ENCODE data around the gene CGAS. TPM values are rescaled to one million over a fixed set of nuclear protein-coding genes. Genes with fewer than 3 reads are reported as not detected.
A peak's percentile ranks its signal among the peaks of the same experiment; 100 is the strongest.

The CGAS gene
- total and polyA plus RNA-seq, 2 donors (not counting 1 experiment from before 2014, with no cell fraction given) = 1.6 to 5.0 TPM

- Histone ChIP-seq H3K27ac (ENCODE audit: insufficient read depth, low read length) (no peak overlapping the region), H2AFZ (ENCODE audit: low read length) (no peak overlapping the region), H3K4me2 (ENCODE audit: extremely low read depth, insufficient read depth, low read length) (no peak overlapping the region), H4K20me1 (ENCODE audit: control insufficient read depth, extremely low read depth, insufficient read depth, low read length) (no peaks in the 10 kb centered on the region), H3K9ac (ENCODE audit: insufficient read depth, low read length) (no peak overlapping the region), H3K27me3 (ENCODE audit: control insufficient read depth, insufficient read depth, low read length) (no peaks in the 10 kb centered on the region), H3K36me3 (ENCODE audit: control insufficient read depth, insufficient read depth, low read length) (no peaks in the 10 kb centered on the region), H3K4me3 (replicated peaks in 1 of 4; ENCODE audit: control extremely low read depth in 1 of 4, insufficient read depth in 1 of 4, low read depth in 3 of 4, low read length in 4 of 4) (no peak overlapping the region), H3K4me1 (ENCODE audit: control insufficient read depth, extremely low read depth, insufficient read depth, low read length) (no peaks in the 10 kb centered on the region), H3K79me2 (ENCODE audit: control insufficient read depth, insufficient read depth, low read length) (no peaks in the 10 kb centered on the region), H3K9me3 (ENCODE audit: control insufficient read depth, insufficient read depth, low read depth, low read length) (no peaks in the 10 kb centered on the region)
- TF ChIP-seq EZH2 (IDR thresholded peaks at IDR 0.05; ENCODE audit: low read length, missing control alignments) = no peak
- no peak for TF ChIP-seq CTCF (conservative IDR thresholded peaks at IDR 0.05 in 1 of 2, IDR thresholded peaks at IDR 0.05 in 1 of 2; ENCODE audit: low read depth in 1 of 2, low read length in 2 of 2)
- DNase-seq (ENCODE audit: low read depth in 2 of 2) = no peak
Measured at GRCh38 chr6:73391675-73392074, 60.4 kb downstream of the CGAS start.

- H3K9me3 ChIP-seq (ENCODE audit: control insufficient read depth, insufficient read depth, low read depth, low read length) = no peaks in the 10 kb centered on the region
- no peak overlapping the region for H3K4me2 ChIP-seq (ENCODE audit: extremely low read depth, insufficient read depth, low read length)
- TF ChIP-seq CTCF (conservative IDR thresholded peaks at IDR 0.05 in 1 of 2, IDR thresholded peaks at IDR 0.05 in 1 of 2; ENCODE audit: low read depth in 1 of 2, low read length in 2 of 2) = no peak
- TF ChIP-seq EZH2 (IDR thresholded peaks at IDR 0.05; ENCODE audit: low read length, missing control alignments) = no peak
- H3K4me3 ChIP-seq (replicated peaks in 1 of 4; ENCODE audit: control extremely low read depth in 1 of 4, insufficient read depth in 1 of 4, low read depth in 3 of 4, low read length in 4 of 4) = no peak overlapping the region
- no peak overlapping the region for H3K9ac ChIP-seq (ENCODE audit: insufficient read depth, low read length)
- no peak overlapping the region for H3K27ac ChIP-seq (ENCODE audit: insufficient read depth, low read length)
- H3K36me3 ChIP-seq (ENCODE audit: control insufficient read depth, insufficient read depth, low read length) = no peaks in the 10 kb centered on the region
- H3K79me2 ChIP-seq (ENCODE audit: control insufficient read depth, insufficient read depth, low read length) = no peaks in the 10 kb centered on the region
- no peak for DNase-seq (ENCODE audit: low read depth in 2 of 2)
- no peaks in the 10 kb centered on the region for H4K20me1 ChIP-seq (ENCODE audit: control insufficient read depth, extremely low read depth, insufficient read depth, low read length)
- H2AFZ ChIP-seq (ENCODE audit: low read length) = no peak overlapping the region
- no peaks in the 10 kb centered on the region for H3K4me1 ChIP-seq (ENCODE audit: control insufficient read depth, extremely low read depth, insufficient read depth, low read length)
- H3K27me3 ChIP-seq (ENCODE audit: control insufficient read depth, insufficient read depth, low read length) = no peaks in the 10 kb centered on the region
Measured at GRCh38 chr6:73389854-73390253, 62.2 kb downstream of the CGAS start.

- peak overlapping the region; percentile 92 for H3K4me2 ChIP-seq (ENCODE audit: extremely low read depth, insufficient read depth, low read length)
- no peaks in the 10 kb centered on the region for H4K20me1 ChIP-seq (ENCODE audit: control insufficient read depth, extremely low read depth, insufficient read depth, low read length)
- no peaks in the 10 kb centered on the region for H3K27me3 ChIP-seq (ENCODE audit: control insufficient read depth, insufficient read depth, low read length)
- H3K9me3 ChIP-seq (ENCODE audit: control insufficient read depth, insufficient read depth, low read depth, low read length) = no peaks in the 10 kb centered on the region
- peak overlapping the region; percentile 87 for H2AFZ ChIP-seq (ENCODE audit: low read length)
- peak overlapping the region; percentile 22 for H3K27ac ChIP-seq (ENCODE audit: insufficient read depth, low read length)
- peak overlapping the region; percentile 50 to 65 (median 57) for H3K4me3 ChIP-seq (replicated peaks in 1 of 4; ENCODE audit: control extremely low read depth in 1 of 4, insufficient read depth in 1 of 4, low read depth in 3 of 4, low read length in 4 of 4)
- peak; percentile 57 to 58 for DNase-seq (ENCODE audit: low read depth in 2 of 2)
- no peaks in the 10 kb centered on the region for H3K36me3 ChIP-seq (ENCODE audit: control insufficient read depth, insufficient read depth, low read length)
- no peak for TF ChIP-seq EZH2 (IDR thresholded peaks at IDR 0.05; ENCODE audit: low read length, missing control alignments)
- TF ChIP-seq CTCF (conservative IDR thresholded peaks at IDR 0.05 in 1 of 2, IDR thresholded peaks at IDR 0.05 in 1 of 2; ENCODE audit: low read depth in 1 of 2, low read length in 2 of 2) = peak; percentile 73 to 82
- H3K4me1 ChIP-seq (ENCODE audit: control insufficient read depth, extremely low read depth, insufficient read depth, low read length) = no peaks in the 10 kb centered on the region
- H3K9ac ChIP-seq (ENCODE audit: insufficient read depth, low read length) = peak overlapping the region; percentile 49
- H3K79me2 ChIP-seq (ENCODE audit: control insufficient read depth, insufficient read depth, low read length) = no peaks in the 10 kb centered on the region
Measured at GRCh38 chr6:73388800-73389512, 63.1 kb downstream of the CGAS start.

Data from fibroblast of lung (primary cell).